ENCODE measurements around the gene USP20.

The USP20 gene

DNA sequence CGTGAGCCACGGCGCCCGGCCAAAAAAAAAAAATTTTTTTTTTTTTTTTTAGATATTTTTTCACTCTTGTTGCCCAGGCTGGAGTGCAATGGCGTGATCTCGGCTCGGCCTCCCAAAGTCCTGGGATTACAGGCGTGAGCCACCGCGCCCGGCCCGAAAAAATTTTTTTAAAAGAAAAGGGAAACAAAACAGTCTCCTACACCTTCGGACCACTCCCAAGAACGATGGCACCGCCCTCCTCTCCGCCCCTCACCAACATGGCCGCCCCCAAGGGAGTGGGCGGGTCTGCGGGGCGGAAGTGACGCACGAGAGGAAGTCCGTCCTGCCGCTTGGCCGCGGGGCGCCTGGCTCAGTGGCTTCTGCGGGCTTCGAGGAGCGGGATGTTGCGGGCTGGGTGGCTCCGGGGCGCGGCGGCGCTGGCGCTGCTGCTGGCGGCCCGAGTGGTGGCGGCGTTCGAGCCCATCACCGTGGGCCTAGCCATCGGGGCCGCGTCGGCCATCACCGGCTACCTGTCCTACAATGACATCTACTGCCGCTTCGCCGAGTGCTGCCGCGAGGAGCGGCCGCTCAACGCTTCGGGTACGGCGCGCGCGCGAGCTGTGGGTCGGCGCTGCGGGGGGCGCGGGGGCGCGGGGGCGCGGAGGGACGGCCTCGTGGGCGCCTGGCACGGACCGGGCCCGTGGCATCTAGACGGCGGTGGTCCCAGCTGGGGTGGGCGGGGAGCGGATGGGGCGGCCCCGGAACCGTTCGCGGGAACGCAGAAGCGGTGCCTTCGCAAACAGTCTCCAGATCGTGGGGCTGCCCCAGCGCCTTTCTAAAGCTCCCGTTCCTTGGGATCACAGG is 32.2 kb upstream of the USP20 start, which contains the start of gene TOR1B:
Gene TOR1B, plus strand, starts transcription at position 352 of the 843 bp plus-strand sequence. Its CDS starts 29 bp downstream, at position 381.
- TF ChIP-seq, protein P1, sequence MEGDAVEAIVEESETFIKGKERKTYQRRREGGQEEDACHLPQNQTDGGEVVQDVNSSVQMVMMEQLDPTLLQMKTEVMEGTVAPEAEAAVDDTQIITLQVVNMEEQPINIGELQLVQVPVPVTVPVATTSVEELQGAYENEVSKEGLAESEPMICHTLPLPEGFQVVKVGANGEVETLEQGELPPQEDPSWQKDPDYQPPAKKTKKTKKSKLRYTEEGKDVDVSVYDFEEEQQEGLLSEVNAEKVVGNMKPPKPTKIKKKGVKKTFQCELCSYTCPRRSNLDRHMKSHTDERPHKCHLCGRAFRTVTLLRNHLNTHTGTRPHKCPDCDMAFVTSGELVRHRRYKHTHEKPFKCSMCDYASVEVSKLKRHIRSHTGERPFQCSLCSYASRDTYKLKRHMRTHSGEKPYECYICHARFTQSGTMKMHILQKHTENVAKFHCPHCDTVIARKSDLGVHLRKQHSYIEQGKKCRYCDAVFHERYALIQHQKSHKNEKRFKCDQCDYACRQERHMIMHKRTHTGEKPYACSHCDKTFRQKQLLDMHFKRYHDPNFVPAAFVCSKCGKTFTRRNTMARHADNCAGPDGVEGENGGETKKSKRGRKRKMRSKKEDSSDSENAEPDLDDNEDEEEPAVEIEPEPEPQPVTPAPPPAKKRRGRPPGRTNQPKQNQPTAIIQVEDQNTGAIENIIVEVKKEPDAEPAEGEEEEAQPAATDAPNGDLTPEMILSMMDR (IDR thresholded peaks at IDR 0.05; ENCODE audit: extremely low read depth, insufficient read depth, missing control alignments) = no peak
- DNase-seq (ENCODE audit: low spot score) = peak; percentile 93
- in situ Hi-C loops (cut with MboI; ENCODE audit: low pct_unique_long_range_greater_than_20kb, low sequenced_read_pairs, unreplicated experiment) = no loop called here

DNA sequence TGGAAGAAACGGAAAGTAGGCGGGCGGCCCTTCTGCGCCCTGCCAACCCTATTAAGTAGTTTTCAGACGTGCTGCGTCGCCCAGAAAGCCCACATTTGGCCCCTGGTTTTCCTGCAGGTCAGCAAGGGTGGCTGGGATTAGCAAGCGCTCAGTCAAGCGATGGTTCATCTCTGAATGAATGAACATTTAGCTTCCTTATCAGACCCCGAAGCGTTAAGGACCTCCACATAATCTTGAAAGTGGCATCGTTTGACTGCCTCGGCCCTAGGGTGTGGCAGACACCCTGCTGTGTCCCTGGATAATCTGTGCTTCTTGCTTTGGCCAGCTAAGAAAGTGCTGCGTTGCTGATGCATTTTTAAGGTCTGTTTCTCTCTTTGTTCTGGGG is 31.6 kb upstream of the USP20 start:
- in situ Hi-C loops (cut with MboI; ENCODE audit: low pct_unique_long_range_greater_than_20kb, low sequenced_read_pairs, unreplicated experiment) = no loop called here
- DNase-seq (ENCODE audit: low spot score) = no peak
- TF ChIP-seq, protein P1 (IDR thresholded peaks at IDR 0.05; ENCODE audit: extremely low read depth, insufficient read depth, missing control alignments) = no peak

DNA sequence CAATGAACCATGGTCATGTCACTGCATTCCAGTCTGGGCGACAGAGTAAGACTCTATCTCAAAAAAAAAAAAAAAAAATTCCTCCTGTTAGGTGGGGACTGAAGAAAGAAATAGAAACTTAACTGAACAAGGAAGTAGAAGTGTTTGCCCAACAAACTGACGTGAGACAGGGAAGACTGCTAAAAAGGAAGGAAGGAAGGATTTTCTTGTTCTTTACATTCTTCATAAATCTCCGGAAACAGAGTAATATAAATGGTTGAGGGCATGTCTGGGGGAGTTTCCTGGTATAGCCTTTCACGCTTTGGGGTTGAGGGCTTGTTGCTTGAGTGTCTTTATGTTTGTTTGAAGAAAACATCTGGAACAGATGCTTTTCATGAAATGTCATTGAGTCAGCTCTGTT is 29.2 kb upstream of the USP20 start:
- DNase-seq (ENCODE audit: low spot score) = no peak
- in situ Hi-C loops (cut with MboI; ENCODE audit: low pct_unique_long_range_greater_than_20kb, low sequenced_read_pairs, unreplicated experiment) = no loop called here
- TF ChIP-seq, protein P1 (IDR thresholded peaks at IDR 0.05; ENCODE audit: extremely low read depth, insufficient read depth, missing control alignments) = no peak

DNA sequence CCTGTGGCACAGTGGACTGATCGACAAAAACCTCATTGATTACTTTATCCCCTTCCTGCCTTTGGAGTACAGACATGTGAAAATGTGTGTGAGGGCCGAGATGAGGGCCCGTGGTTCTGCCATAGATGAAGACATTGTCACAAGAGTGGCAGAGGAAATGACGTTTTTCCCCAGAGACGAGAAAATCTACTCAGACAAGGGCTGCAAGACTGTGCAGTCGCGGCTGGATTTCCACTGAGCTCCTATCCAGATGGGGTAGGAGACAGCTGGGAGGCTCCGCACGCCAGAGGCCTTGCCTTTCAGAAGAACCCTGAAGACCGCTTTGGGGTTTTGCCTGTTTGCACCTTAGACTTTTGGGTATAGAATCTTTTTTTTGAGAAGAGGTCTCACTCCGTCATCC is 25.9 kb upstream of the USP20 start:
- in situ Hi-C loops (cut with MboI; ENCODE audit: low pct_unique_long_range_greater_than_20kb, low sequenced_read_pairs, unreplicated experiment) = no loop called here
- TF ChIP-seq, protein P1 (IDR thresholded peaks at IDR 0.05; ENCODE audit: extremely low read depth, insufficient read depth, missing control alignments) = no peak

DNA sequence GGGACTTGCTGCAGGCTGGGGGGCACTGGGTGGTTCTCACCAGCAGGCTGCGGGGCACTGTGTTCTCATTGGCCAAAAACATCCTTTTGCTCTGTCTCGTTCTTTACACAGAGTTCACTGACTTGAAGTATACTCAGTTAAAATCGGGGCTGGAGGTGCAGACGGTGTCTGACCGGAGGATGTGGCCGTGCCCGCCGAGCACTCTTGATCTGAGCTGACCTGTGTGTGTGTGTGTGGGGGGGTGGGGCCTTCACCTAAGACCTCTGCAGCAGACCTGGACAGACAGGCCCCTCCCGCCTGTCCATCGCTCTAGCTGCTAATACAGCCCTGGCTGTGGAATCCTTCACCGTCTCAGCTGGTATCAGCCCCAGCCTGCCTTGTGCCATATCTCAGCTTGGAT is 25.1 kb upstream of the USP20 start:
- in situ Hi-C loops (cut with MboI; ENCODE audit: low pct_unique_long_range_greater_than_20kb, low sequenced_read_pairs, unreplicated experiment) = no loop called here
- TF ChIP-seq, protein P1 (IDR thresholded peaks at IDR 0.05; ENCODE audit: extremely low read depth, insufficient read depth, missing control alignments) = no peak
- no peak for DNase-seq (ENCODE audit: low spot score)

More for the DNA sequence above, 25.9 kb upstream of the USP20 start:
- DNase-seq (ENCODE audit: low spot score) = no peak

DNA sequence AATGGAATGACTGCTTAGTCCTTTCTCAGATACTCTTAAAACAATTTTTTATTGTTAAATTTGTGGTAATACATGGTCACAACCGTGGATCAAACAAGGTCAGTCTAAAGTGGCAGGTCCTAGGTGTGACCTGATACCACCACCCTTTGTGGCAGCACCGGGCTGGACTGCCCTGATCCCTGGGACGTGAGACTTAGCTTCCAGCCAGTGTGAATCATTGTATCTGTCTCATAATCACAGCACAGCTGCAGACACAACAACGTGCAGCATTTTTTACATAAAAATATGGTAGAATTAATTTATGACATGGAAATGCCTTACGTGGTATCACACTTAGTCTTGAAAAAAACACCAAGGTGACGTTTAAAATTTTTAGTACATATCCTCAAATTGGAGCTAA is 24.5 kb upstream of the USP20 start:
- no peak for DNase-seq (ENCODE audit: low spot score)
- TF ChIP-seq, protein P1 (IDR thresholded peaks at IDR 0.05; ENCODE audit: extremely low read depth, insufficient read depth, missing control alignments) = no peak
- in situ Hi-C loops (cut with MboI; ENCODE audit: low pct_unique_long_range_greater_than_20kb, low sequenced_read_pairs, unreplicated experiment) = no loop called here

Data from GM13977 (cell line).